Activated T-cell treated with anti-CD3 and anti-CD28 coated beads for 1 hour (primary cell): ENCODE data around the gene SEPTIN1.
A peak's percentile ranks its signal among the peaks of the same experiment; 100 is the strongest.

Source experiments
- DNase-seq: peaks from one replicate; pipeline ENCODE4 v3.0.0-alpha.2; 2020; ENCODE audit warnings: low read depth

Gene SEPTIN1, protein sequence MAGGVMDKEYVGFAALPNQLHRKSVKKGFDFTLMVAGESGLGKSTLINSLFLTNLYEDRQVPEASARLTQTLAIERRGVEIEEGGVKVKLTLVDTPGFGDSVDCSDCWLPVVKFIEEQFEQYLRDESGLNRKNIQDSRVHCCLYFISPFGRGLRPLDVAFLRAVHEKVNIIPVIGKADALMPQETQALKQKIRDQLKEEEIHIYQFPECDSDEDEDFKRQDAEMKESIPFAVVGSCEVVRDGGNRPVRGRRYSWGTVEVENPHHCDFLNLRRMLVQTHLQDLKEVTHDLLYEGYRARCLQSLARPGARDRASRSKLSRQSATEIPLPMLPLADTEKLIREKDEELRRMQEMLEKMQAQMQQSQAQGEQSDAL

GRCh38 chr16:30382111-30382881, at the start of gene SEPTIN1:
Gene SEPTIN1 (minus strand): TSS chr16:30382561. CDS start chr16:30382542, 19 bp downstream.
- peak; percentile 67 for DNase-seq

- no peak for DNase-seq
Measured at GRCh38 chr16:30430428-30430970, 48.1 kb upstream of the SEPTIN1 start.

DNA sequence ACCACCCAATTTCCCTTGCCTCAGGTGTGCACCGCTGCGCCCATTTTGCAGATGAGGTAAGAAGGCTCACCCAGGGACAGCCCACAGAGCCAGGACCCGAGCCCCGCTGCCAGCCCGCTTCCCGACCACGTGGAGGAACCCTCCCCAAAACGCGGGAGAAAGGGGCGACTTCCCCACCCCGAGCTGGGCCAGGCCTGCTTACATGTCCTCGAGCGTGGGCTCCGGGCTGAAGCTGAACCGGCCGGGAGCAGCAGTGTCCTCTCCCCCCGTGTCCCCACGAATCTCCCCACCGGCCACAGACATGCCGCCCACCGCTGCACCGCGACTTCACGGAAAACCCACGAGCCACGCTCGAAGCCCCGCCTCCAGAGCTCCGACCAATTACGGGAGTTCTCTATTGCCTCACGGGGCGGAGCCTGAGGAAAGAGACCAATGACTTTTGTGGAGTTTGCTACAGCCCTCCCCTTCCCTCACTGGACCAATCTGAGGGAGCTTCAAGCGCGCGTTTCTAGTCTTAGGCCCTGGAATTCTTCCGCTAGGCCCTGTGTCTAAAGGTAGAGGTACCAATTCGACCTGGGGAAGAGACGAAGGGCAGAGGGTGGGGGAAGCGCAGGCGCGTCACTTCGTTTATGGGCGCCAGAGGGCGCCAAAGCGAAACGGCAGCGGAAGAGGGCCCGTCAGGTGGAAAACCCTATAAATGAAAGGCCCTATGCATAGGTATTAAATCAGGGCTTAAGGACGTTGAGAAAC, 47.5 kb upstream of the SEPTIN1 start, which contains the start of gene DCTPP1:
Gene DCTPP1, minus strand, starts transcription at position 353 of the 750 bp plus-strand sequence. Its CDS starts 50 bp downstream, at position 303.
- peak; percentile 90 for DNase-seq

DNA sequence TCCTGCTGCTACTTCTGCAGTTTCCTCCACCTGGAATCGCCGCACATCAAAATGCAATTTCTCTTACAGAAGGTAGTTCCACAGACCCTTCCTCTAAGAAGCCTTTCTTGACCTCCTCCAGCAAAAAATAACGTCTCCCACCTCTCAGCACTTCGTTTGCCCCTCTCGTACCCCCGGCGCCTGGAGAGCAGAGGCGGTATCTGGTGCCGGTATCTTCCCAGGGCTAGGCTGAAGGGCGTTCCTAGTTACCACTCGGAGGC, 47.0 kb upstream of the SEPTIN1 start:
- no peak for DNase-seq

DNA sequence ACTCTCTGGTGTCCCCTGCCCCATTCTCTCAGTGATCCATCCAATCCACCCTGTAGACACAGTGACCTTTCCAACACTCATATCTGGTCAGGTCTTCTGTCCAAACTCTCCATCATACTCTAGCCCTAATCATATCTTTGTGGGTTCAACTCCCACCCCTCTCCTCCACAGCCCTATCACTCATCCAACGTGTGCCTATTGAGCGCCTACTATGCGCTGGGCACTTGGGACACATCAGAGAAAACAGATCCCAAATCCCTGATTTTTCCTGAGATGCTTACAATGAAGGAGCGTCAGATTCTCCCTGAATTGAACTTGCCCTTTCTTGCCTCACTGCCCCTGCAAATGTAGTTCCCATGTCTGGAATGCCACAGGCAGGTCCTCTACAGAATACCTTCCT, 45.7 kb upstream of the SEPTIN1 start:
- DNase-seq: no peak

DNA sequence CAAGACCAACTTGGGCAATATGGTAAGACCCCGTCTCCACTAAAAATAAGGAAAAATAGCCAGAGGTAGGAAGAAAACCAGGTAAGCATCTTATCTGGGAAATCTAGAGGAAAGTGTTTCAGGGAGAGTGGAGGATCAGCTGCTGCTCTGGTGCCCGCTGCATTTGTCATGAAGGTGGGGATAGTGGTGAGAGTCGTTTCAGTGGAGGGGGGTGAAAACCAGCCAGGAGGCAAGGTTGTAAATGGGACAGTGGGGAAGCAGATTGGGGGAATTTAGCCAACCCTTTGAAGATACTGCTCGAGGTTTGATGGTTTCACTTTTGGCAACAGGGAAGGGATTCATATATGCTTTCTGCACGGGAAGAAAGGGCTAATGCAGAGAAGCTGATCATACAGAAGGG, 38.6 kb upstream of the SEPTIN1 start:
- no peak for DNase-seq

GRCh38 chr16:30418350-30419181, 36.2 kb upstream of the SEPTIN1 start:
- DNase-seq: no peak

DNA sequence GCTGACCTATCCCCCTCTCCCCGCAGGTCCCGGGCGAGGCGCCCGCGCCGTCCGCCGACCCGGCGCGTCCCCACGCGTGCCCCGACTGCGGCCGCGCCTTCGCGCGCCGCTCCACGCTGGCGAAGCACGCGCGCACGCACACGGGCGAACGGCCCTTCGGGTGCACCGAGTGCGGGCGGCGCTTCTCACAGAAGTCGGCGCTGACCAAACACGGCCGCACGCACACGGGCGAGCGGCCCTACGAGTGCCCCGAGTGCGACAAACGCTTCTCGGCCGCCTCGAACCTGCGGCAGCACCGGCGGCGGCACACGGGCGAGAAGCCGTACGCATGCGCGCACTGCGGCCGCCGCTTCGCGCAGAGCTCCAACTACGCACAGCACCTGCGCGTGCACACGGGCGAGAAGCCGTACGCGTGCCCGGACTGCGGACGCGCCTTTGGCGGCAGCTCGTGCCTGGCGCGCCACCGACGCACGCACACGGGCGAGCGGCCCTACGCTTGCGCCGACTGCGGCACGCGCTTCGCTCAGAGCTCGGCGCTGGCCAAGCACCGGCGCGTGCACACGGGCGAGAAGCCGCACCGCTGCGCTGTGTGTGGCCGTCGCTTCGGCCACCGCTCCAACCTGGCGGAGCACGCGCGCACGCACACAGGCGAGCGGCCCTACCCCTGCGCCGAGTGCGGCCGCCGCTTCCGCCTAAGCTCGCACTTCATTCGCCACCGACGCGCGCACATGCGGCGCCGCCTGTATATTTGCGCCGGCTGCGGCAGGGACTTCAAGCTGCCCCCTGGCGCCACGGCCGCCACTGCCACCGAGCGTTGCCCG, 35.4 kb upstream of the SEPTIN1 start:
- peak; percentile 81 for DNase-seq

- DNase-seq: no peak
Measured at GRCh38 chr16:30416624-30417528, 34.5 kb upstream of the SEPTIN1 start.

GRCh38 chr16:30416047-30416603, 33.8 kb upstream of the SEPTIN1 start:
- DNase-seq: no peak

DNA sequence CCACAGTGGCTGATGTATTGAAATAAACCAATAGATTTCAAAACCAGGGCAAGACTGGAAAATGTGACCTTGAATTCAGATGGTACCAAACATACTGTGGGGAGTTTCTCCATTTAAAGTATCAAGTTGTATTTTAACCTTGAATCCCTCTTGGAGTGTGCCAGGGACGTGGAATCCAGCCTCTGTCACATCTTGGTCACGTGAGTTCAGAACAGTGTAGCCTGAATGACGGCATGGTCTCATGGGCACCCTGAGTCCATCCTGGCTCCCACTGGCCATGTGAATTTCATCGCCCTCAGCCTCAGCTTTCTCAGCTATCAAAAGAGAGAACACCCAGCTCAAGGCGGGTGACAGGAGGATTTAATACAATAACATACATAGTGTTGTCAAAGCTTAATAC, 31.8 kb upstream of the SEPTIN1 start:
- DNase-seq: no peak

- DNase-seq: no peak
Measured at GRCh38 chr16:30413112-30413806, 30.9 kb upstream of the SEPTIN1 start.

GRCh38 chr16:30409125-30410060, 27.0 kb upstream of the SEPTIN1 start:
- peak; percentile 97 for DNase-seq

GRCh38 chr16:30407804-30408534, 25.6 kb upstream of the SEPTIN1 start:
- no peak for DNase-seq

GRCh38 chr16:30407102-30407803, 24.9 kb upstream of the SEPTIN1 start, which contains the start of gene ZNF771:
Gene ZNF771 (plus strand): TSS chr16:30407606. CDS start chr16:30408054, 448 bp downstream.
- DNase-seq: peak; percentile 83

DNA sequence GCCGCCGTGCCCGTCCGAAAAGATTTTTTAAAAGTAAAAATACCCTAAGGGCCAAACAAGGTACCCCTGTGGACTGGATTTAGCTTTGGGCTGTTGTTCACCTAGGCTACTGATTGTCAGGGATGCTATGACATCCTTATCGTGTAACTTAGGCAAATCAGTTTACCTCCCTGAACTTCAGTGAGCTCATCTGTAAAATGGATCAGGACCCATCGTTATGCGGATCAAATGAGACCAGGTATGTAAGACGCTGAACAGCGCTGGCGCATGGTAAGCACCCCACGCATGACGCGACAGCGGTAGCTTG, 24.4 kb upstream of the SEPTIN1 start:
- no peak for DNase-seq
